Measurements from ENCODE around the gene RGS2.

Gene RGS2, protein sequence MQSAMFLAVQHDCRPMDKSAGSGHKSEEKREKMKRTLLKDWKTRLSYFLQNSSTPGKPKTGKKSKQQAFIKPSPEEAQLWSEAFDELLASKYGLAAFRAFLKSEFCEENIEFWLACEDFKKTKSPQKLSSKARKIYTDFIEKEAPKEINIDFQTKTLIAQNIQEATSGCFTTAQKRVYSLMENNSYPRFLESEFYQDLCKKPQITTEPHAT

DNA sequence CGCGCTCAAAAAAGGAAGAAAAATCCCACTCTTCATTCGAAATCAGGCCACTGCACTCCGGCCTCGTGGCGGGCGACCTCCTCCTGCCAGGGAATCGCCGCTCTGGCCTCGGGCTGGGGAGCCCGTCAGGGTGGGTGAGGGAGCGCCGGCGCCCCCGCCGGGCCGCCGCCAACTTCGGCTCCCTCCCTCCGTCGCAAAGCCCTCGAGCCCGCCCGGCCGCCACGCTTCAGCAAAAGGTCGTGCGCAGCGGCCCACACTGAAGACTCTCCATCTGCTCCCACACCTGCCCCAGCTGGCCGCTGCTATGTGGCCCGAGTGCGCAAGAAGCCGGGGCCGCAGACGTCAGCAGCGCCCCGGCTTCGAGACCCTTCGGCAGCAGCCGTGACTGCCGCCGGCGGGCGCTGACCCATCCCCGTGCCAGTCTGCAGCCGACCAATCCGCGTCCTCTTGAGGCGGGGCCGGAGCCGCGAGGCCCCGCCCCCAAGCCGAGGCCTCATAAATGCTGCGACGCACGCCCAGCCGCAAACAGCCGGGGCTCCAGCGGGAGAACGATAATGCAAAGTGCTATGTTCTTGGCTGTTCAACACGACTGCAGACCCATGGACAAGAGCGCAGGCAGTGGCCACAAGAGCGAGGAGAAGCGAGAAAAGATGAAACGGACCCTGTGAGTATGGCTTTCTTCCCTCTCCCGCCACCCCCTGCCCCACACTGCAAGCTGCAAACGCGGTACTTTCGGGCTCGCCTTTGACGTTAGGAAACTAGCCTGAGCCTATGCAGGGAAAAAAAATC lies at the start of gene RGS2:
RGS2 (plus strand) TSS at position 522 of the 789 bp plus-strand sequence; CDS start at position 555, 33 bp downstream.
- peak; percentile 78 to 82 for DNase-seq (ENCODE audit: low read depth in 1 of 2, low spot score in 1 of 2)

DNA sequence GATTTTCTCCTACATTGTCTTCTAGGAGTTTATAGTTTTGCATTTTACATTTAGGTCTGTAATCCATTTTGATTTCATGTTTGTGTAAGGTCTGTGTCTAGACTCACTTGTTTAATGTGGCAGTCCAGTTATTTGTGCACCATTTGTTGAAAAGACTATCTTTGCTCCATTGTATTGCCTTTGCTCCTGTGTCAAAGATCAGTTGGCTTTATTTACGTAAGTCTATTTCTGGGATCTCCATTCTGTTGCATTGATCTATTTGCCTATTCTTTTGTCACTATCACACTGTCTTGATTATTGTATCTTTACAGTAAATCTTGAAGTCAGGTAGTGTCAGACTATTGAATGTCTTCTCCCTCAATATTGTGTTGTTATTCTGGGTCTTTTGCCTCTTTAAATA lies 49.7 kb upstream of the RGS2 start:
- DNase-seq (ENCODE audit: low read depth in 1 of 2, low spot score in 1 of 2), result no peak

DNA sequence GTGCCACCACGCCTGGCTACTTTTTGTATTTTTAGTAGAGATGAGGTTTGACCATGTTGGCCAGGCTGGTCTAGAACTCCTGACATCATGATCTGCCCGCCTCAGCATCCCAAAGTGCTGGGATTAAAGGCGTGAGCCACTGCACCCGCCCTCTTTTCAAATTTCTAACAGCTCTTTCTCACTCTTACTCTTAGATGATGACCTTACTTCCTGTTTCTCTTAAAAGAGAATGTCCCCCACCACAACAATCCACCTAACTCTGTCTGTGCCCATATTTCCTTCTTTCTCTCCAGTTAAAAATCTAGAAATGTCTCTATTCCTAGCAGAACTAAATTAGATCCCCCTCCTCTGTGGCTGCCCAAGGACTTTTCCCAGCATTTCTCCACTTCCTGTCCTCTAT lies 46.6 kb upstream of the RGS2 start:
- DNase-seq (ENCODE audit: low read depth in 1 of 2, low spot score in 1 of 2), result no peak

DNA sequence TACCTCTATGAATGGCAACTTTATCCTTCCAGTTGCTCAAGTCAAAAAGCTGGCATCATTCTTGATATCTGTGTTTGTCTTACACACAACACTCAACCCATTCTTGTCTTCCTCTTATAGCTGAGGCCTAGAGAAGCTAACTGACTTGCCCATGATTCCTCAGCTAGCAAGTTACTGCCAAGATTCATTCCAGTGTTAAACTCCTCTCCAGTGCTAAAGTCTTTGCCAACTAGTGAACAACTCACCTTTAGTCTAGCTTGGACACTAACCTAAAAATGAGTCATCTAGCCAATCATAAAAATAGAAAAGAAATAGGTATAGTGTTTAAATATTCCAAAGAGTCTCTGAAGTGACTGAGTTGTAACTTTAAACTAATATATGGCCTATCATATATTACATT lies 45.6 kb upstream of the RGS2 start:
- no peak for DNase-seq (ENCODE audit: low read depth in 1 of 2, low spot score in 1 of 2)

DNA sequence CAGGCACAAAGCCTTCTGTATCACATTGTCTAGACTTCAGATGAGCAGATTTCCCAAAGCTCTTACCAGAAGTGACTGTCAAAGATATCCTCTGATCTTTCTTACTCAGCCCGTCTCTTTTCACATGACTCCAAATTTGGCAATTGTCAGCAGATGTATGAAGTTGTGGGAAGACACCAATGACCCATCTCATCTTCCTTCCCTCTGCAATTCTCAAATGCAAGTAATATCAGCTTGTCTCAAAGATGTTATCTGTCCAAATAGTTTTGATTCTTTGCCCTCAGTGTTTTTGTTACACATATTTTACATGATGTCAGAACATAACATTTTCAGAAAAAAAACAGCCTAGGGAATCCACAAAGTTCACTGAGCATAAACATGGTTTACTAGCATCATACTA lies 45.1 kb upstream of the RGS2 start:
- no peak for DNase-seq (ENCODE audit: low read depth in 1 of 2, low spot score in 1 of 2)

DNA sequence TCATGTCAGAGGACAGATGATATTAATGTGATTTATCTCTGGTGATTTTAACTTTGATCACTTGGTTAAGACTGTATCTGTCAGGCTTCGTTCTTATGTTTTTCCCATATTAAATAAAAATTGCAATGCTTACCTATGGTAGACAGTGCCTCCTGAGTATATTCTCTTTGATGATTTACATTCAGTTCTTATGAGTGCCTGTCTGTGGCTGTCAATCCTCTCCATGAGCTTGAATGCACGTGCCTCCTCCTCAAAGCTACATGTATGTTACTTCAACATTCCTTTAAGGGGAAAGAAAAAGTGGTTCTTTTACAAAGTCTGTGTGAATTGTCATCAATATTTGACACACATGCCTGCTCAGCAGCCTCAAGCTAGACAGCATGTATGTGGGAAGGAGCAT lies 44.2 kb upstream of the RGS2 start:
- DNase-seq (ENCODE audit: low read depth in 1 of 2, low spot score in 1 of 2), result no peak

DNA sequence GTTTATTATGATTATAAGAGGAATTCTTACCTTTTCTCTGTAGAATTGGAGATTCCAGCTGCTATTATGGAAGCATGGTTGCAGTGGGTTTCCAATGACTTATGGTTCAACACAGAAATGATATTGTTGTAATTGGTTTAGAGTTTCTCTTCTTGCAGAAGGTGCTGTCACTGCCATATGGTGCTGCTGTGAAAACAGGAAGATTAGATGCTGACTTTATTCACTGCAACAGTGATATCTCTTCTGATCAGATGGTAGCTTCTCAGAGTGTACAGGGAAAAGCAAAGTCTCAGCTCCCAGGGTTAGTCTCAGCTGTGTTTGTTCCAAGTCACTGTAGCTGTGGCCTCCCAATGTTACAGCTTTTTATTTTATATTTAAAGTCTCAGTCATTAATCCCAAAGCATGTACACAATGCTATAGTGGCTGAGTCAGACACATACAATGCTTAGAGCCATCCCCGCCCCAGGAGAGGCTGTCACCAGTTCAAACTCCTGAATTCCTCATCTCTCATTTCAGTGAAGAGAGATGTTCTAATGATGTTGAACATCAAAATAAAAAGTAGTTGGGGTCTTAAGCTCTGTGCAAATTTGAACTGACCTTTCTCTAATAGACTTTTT lies 42.7 kb upstream of the RGS2 start:
- DNase-seq (ENCODE audit: low read depth in 1 of 2, low spot score in 1 of 2), result no peak

DNA sequence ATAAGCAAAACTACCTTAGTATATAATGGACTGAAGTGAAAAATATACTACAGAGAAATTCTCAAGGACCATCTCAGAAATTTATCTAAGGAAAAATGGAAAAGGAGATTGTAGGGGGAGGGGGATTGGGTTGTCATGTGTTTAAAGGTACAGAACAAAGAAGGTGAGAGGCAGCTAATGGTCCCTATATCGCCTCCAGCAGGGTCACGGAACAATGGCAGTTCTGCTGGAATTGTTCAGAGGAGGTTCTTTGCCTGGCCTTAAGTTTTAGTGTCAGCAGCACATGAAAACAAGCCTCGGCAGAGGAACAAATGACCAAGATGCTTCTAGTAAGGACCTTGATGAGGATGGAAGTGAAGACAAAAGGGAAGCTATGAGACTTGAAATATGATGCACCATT lies 42.0 kb upstream of the RGS2 start:
- no peak for DNase-seq (ENCODE audit: low read depth in 1 of 2, low spot score in 1 of 2)

DNA sequence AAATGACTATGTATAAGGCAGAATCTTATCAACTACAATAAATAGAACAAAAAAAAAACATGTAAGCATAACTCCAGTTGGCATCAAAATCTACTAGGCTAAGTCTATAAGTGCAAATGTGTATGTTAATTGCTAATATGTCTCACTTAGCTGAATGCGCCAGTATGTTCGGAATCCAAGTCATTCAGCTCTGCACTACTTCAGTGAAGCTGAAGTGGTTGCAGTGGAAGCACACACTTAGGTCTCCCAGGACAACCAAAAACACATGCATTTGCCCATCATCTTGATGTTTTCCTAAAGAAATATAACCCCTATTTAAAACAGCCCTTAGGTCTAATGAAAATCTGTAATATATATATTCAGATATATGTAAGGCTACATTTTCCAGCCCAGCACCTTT lies 41.0 kb upstream of the RGS2 start:
- no peak for DNase-seq (ENCODE audit: low read depth in 1 of 2, low spot score in 1 of 2)

DNA sequence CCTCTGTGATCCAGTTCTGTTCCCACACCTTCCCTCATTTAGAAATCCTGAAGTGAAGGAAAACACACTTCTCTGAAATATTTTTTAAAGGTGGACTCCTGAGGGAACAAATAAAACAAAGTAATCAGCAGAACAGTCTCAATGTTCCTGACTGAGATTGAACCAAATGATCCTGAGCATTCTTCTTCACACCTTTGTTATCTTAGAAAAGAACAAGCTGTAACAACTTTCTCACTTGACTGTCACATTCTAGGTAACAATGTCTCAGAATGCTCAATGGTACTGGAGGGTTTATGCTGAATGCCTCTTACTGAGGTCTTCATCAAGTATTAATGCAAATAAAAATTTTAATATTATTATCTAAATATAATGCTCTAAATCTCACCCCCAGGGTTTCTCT lies 40.4 kb upstream of the RGS2 start:
- DNase-seq (ENCODE audit: low read depth in 1 of 2, low spot score in 1 of 2), result no peak

DNA sequence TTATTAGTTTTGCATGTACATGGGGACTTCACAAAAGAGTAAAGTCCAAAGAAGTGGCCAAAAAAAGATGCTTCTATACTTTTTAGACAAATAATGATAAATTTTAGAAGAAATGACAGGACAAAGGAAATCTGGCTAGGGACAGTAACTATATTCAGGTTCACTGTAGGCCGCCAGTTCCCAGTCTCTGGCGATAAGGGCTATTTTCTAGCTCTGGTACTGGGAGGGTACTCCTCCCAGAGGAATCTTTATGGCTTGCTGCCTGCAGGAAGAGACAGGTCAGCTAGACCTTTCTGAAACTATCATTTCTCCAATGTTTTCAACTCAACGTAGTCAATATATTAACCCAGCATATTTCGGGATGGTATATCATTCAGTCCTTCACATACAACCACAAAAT lies 37.5 kb upstream of the RGS2 start:
- DNase-seq (ENCODE audit: low read depth in 1 of 2, low spot score in 1 of 2), result no peak

DNA sequence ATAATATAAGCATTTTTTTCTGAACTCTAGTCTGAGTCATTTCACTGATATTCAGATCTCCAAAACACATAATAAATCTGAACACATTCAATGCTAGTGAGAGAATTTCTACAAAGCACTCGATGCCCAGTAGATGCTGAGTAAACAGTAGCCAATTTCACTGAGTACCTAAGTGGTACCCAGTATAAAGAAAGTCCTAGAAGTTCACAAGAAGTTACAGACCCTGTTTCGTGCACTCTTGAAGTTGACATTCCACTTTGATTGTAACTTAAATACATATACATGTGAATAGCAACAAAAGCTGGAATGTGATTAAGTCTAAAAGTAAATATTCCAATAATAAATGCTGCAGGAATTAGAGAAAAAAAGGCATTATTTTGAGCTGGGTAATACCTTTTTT lies 33.2 kb upstream of the RGS2 start:
- DNase-seq (ENCODE audit: low read depth in 1 of 2, low spot score in 1 of 2), result no peak

DNA sequence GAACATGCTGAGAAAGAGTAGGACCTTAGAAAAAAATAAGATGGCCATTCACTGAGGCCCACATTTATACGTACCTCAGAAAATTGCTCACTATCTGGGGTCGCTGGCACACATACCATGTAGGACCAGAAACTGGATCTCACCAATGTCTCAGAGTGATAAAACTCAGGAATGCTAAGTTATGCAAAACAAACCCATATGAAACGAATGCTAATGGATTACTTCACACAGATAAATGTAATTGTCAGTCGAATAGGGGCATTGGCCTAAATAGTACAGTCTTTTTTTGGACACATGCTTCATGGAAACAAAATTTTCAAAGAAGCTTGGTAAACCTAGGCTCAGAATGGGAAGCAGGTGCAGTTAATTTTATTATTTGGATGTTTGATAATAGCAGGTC lies 32.6 kb upstream of the RGS2 start:
- DNase-seq (ENCODE audit: low read depth in 1 of 2, low spot score in 1 of 2), result no peak

DNA sequence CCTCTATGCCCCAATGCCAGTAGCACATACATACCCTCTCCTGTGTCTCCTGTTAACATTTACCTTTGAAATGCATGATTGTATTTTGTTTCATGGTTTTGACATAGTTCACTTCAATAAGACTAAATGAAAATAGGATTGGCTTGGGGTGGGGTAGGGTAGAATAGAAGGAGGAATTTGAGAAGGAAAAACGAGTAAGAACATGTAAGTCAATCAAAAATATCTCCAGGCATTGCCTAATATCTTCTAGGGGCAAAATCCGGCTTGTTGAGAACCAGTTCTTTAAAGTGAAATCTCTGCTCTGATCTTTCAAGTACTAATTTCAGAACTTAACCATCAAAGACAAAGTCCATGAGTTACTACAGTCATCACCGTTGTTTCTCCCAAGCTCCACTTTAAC lies 31.8 kb upstream of the RGS2 start:
- DNase-seq (ENCODE audit: low read depth in 1 of 2, low spot score in 1 of 2), result no peak

DNA sequence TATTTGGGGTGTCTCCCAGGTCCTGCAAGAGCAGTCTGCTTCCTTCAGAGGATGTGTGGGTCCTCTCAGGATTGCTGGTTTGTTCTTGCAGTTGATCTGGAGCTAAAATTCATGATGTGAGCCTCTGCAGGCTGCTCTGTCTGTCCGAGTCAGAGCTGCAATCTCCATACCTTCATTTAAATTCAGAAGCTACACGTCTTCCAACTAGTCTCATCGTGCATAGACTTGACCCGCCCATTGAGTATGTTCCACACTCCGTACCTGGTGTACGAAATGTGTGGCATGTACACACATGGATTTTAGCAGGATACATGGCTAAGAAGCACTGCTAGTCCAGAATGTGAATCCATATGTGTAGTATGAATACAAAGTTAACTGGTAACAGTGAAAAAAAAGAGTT lies 25.0 kb upstream of the RGS2 start:
- no peak for DNase-seq (ENCODE audit: low read depth in 1 of 2, low spot score in 1 of 2)

DNA sequence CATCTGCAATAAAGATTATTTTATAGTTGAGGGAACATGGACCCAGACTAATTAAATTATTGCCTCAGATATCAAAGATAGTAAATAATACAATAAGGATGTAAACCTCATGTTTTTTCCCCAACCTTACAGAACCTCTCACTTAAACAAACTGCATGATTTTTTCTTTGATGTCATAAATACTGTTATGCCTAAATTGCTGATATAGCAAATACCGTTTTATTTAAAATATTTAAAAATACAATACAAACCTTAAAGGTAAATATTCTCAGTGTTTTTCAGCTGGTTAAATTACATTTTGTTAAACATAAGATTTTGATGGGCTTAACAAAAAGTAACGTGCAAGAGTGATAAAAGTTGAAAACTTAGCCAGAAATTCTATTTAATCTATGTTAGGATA lies 24.4 kb upstream of the RGS2 start:
- no peak for DNase-seq (ENCODE audit: low read depth in 1 of 2, low spot score in 1 of 2)

DNA sequence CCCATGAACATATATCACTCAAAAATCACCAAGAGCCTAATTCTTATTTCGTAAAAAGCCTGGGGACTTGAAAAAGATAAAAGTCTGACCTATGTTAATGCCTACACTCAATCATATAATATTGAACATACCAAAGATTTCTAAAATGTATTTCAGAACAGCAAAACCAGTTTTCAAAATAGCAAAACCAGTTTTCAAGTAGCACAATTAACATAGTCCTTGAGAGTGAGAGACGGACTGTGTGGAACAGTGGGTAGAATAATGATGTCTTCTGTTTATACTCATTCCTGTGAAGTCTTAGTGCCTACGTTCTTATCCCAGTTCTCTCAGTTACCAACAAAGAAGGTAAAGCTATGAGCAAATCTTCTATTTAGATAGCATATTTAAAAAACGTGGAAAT lies 22.3 kb upstream of the RGS2 start:
- no peak for DNase-seq (ENCODE audit: low read depth in 1 of 2, low spot score in 1 of 2)

DNA sequence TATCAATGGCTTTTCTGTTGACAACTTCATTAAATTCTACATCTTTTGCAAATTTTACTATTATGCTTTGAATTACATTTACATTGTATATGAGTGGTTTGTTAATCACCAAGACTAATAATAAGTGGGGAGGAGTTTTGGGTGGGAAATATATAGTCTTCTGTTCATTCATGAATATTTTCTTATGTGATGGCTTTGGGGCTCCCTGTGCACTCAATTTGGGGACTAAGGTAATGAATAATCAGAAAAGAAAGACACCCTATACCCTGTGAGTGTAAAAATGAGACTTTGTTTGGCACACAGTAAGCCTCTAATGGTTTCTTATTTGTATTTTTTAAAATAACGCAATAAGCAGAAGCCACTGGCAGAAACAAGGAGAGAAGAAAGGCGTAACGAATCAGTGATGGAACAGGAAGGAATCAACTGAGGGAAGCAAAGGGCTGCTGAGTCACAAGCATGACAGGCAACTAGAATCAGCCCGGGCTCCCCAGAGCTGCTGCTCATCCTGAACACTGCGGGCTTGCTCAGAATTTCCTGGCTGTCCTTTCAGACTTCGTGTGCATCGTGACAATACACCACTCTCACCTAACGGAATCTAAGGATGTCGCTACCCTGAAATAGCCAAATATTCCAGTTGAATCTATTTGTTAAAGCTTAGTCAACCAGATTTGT lies 20.8 kb upstream of the RGS2 start:
- DNase-seq (ENCODE audit: low read depth in 1 of 2, low spot score in 1 of 2), result no peak

DNA sequence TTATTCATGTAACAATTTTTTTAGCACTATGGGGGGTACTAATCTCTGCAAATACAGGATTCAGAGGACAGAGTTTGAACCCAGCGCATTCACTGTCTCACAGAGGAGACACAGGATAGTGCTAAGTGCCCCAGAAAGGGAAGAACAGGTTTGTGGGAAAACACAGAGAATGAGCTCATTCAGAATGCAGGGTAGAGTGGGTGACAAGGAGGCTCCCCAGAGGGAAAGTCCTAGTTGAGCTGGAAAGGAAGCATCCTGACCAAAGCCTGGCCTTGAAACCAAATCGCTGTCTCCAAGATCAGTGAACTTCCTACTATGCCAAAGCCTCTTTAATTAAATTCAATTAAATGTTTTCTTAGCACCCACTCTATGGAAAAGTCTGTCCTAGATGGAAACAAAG lies 19.0 kb upstream of the RGS2 start:
- no peak for DNase-seq (ENCODE audit: low read depth in 1 of 2, low spot score in 1 of 2)

DNA sequence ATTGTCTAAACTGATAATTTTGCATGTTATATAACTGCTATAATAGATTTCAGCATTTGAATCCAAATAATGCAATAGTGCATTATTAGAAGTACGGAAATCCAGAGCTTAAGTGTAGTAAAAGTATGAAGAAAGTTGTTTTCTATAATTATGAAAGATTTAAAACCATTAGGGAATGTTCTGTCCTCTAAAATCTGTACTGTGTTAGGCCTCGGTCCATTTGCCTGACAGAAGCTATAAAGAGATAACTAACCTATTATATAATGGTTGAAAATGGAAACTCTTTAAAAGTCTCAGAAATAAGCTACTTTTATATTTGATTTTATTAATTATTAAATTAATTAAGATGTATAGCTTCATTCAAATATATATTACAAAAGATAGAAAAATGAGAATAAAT lies 16.2 kb upstream of the RGS2 start:
- no peak for DNase-seq (ENCODE audit: low read depth in 1 of 2, low spot score in 1 of 2)

DNA sequence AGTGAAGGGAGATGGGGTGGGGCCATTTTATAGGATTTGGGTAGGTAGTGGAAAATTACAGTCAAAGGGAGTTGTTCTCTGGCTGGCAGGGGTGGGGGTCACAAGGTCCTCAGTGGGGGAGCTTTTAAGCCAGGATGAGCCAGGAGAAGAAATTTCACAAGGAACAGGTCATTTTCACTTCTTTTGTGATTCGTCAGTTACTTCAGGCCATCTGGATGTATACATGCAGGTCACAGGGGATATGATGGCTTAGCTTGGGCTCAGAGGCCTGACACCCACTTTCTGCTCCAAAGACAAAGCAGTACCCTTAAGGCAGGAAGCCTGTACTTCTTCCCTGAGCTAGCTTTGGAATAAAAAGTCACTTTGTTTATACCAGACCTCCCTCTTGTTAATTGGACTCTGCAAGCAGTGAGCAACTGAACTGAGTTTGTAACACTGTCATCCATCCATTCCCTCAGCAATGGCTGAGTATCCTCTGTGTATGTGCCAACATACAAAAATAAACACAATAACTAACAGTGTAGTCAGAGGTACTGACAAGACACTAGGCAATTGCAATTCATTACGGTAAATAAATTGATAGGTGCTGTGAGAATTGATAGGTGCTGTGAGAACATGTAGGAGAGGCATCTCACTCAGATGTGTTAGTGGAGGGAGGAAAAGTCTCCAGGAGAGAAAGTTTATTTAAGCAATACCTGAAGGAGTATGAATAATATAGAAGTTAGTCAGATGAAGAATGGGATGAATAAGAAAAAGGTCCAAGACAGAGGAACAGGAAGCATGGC lies 14.7 kb upstream of the RGS2 start:
- no peak for DNase-seq (ENCODE audit: low read depth in 1 of 2, low spot score in 1 of 2)

DNA sequence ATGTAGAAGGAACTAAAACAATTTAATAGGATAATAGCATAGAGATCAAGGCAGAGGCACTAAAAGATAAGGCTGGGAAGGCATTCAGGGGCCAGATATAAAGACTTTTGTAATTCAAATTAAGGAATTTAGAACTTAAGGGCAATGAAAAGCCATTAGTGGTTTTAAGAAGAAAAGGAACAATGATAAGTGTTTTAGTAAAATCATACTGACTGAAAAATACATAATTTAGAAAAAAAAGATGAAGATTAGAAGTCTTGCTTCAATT lies 14.1 kb upstream of the RGS2 start:
- DNase-seq (ENCODE audit: low read depth in 1 of 2, low spot score in 1 of 2), result no peak
